Cardiac fibroblast (primary cell): ENCODE data around the gene PLEKHA1.

Experiments
- DNase-seq, 2 donors: peaks; one replicate each; pipeline versions ENCODE4 v3.0.0 to v3.0.0-alpha.2; 2010; ENCODE audit warnings: low read depth in 2 of 2
- H3K4me3 ChIP-seq, 2 donors: replicated peaks in 1 of 2; 1 replicate in 1 of 2; 2 replicates in 1 of 2; pipeline ENCODE4 v1.5.1; 2011; ENCODE audit warnings: low read depth in 2 of 2, low read length in 2 of 2, mild to moderate bottlenecking in 2 of 2, moderate library complexity in 1 of 2
- CTCF ChIP-seq: IDR thresholded peaks from one replicate; pipeline ENCODE4 v1.5.1; 2011; ENCODE audit warnings: low read depth, mild to moderate bottlenecking, low read length, inconsistent platforms

PLEKHA1 gene

GRCh38 chr10:122466951-122467381 is 92.5 kb downstream of the PLEKHA1 start:
- no peak overlapping the region for H3K4me3 ChIP-seq
- DNase-seq = no peak
- no peak for TF ChIP-seq CTCF

GRCh38 chr10:122467701-122468100 is 93.2 kb downstream of the PLEKHA1 start:
- no peak overlapping the region for H3K4me3 ChIP-seq
- DNase-seq = no peak
- no peak for TF ChIP-seq CTCF

- no peak for TF ChIP-seq CTCF
- no peak overlapping the region for H3K4me3 ChIP-seq
- DNase-seq = no peak
Observed at GRCh38 chr10:122468307-122468925, 93.9 kb downstream of the PLEKHA1 start.

- H3K4me3 ChIP-seq = no peak overlapping the region
- peak; percentile 91 to 98 for DNase-seq
- TF ChIP-seq CTCF = no peak
Observed at GRCh38 chr10:122468926-122469781, 94.6 kb downstream of the PLEKHA1 start.

- TF ChIP-seq CTCF = no peak
- no peak for DNase-seq
- no peak overlapping the region for H3K4me3 ChIP-seq
Observed at GRCh38 chr10:122469848-122470247, 95.3 kb downstream of the PLEKHA1 start.

GRCh38 chr10:122471531-122472177 is 97.1 kb downstream of the PLEKHA1 start:
- H3K4me3 ChIP-seq = no peak overlapping the region
- TF ChIP-seq CTCF = no peak
- peak in 1 of 2 donors; percentile 56 for DNase-seq
